Measurements from ENCODE around the gene OR5C1.
"Not testable (repeated sequence)": the region's sequence is repeated elsewhere in the genome, so short reads cannot be mapped to it uniquely, and the experiment has no call there.

The OR5C1 gene

DNA sequence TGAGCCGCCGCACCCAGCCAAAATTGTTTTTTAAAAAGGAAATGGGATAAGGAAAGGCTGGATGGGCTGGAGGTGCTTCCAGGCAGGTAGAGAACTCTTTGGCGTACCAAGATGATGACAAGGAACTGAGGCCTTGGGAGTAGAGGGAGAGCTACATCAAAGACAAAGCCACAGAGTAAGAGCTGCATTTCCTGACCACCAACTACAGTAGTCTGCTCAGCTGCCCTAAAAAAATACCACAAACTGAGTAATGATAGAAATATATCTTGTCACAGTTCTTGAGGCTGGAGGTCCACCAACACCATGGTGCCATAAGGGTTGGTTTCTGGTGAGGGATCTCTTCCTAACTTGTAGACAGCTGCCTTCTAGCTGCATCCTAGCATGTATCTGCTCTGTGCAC, 19.4 kb downstream of the OR5C1 start:
- H3K4me2 ChIP-seq (ENCODE audit: insufficient read depth, low read length) = no peak overlapping the region
- TF ChIP-seq, protein P1, sequence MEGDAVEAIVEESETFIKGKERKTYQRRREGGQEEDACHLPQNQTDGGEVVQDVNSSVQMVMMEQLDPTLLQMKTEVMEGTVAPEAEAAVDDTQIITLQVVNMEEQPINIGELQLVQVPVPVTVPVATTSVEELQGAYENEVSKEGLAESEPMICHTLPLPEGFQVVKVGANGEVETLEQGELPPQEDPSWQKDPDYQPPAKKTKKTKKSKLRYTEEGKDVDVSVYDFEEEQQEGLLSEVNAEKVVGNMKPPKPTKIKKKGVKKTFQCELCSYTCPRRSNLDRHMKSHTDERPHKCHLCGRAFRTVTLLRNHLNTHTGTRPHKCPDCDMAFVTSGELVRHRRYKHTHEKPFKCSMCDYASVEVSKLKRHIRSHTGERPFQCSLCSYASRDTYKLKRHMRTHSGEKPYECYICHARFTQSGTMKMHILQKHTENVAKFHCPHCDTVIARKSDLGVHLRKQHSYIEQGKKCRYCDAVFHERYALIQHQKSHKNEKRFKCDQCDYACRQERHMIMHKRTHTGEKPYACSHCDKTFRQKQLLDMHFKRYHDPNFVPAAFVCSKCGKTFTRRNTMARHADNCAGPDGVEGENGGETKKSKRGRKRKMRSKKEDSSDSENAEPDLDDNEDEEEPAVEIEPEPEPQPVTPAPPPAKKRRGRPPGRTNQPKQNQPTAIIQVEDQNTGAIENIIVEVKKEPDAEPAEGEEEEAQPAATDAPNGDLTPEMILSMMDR (IDR thresholded peaks at IDR 0.05; ENCODE audit: borderline replicate concordance, extremely low read depth, low read length, poor library complexity, severe bottlenecking) = no peak
- TF ChIP-seq EZH2 (IDR thresholded peaks at IDR 0.05; ENCODE audit: borderline replicate concordance, low read depth, low read length, severe bottlenecking) = no peak
- no peaks in the 10 kb centered on the region for H4K20me1 ChIP-seq (ENCODE audit: insufficient read depth, low read length)

DNA sequence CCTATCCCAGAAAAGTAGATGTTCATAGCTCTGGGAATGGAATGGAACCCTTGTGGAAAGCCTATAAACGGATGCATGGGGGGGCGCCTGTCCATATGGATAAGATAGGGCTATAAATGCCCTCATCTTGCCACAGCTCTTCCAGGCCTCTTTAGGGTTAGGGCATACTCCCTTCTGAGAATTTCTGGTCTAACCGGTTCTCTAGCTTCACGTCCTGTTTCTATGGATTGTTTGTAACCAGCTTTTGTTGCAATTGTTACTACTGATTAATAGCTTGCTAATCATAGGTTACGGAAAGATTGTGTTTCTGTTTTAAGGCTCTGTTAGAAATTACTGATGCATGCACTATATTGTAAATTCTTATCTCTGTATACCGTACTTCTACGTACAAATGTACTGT, 20.5 kb downstream of the OR5C1 start:
- ATAC-seq (ENCODE audit: insufficient read depth, low read depth); DNase-seq: not testable (repeated sequence)

More for the DNA sequence above, 19.4 kb downstream of the OR5C1 start:
- Histone ChIP-seq H3K9me3 (ENCODE audit: insufficient read depth, low read length, severe bottlenecking) (no peaks in the 10 kb centered on the region), H3K79me2 (ENCODE audit: insufficient read depth, low read length) (no peaks in the 10 kb centered on the region), H3K36me3 (ENCODE audit: insufficient read depth, low read length) (no peaks in the 10 kb centered on the region), H3K4me1 (ENCODE audit: insufficient read depth, low read length) (no peaks in the 10 kb centered on the region), H3K27me3 (ENCODE audit: insufficient read depth, low read length, poor library complexity) (no peaks in the 10 kb centered on the region), H3K9ac (ENCODE audit: low read depth, low read length) (no peak overlapping the region), H2AFZ (ENCODE audit: low read depth, low read length) (no peak overlapping the region), H3K4me3 (ENCODE audit: low read depth in 1 of 2, low read length in 2 of 2) (no peak overlapping the region), H3K27ac (ENCODE audit: low read length) (no peak overlapping the region)
- ATAC-seq (ENCODE audit: insufficient read depth, low read depth) = peak; percentile 73
- DNase-seq = peak; percentile 7

DNA sequence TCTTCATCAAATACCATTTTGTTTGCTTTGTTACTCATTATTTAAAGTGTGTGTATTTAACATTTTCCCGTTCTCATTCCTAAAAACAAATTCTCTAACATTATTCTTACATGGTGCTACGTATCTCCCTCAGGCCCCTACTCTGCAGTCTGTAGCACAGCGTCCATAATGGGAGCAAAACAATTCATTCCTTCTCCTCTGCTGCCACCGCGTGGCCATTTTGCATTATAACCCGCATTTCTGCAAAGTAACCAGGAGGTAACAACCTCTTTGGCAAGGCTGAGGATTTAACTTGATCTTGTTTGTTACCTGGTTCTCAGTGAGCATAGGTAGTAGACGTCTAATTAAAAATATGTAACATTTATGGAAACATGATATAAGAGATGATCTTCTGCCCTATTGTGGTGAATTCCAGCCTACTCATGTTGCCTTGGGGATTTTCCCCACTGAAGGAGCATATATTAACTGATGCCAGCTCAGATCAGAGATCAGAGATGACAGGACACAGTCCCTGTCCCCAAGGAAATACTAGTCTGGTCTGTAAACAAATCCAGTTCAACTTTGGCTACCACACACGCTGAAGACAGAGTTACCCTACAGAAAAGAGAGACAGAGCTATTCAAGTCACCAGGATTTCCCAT, 21.7 kb downstream of the OR5C1 start:
- H3K27me3 ChIP-seq (ENCODE audit: insufficient read depth, low read length, poor library complexity) = no peaks in the 10 kb centered on the region
- no peaks in the 10 kb centered on the region for H3K9me3 ChIP-seq (ENCODE audit: insufficient read depth, low read length, severe bottlenecking)
- DNase-seq = peak; percentile 67
- no peaks in the 10 kb centered on the region for H3K4me1 ChIP-seq (ENCODE audit: insufficient read depth, low read length)
- no peak overlapping the region for H3K9ac ChIP-seq (ENCODE audit: low read depth, low read length)
- no peaks in the 10 kb centered on the region for H3K79me2 ChIP-seq (ENCODE audit: insufficient read depth, low read length)
- TF ChIP-seq, protein P1 (IDR thresholded peaks at IDR 0.05; ENCODE audit: borderline replicate concordance, extremely low read depth, low read length, poor library complexity, severe bottlenecking) = peak; percentile 87
- no peak for TF ChIP-seq EZH2 (IDR thresholded peaks at IDR 0.05; ENCODE audit: borderline replicate concordance, low read depth, low read length, severe bottlenecking)
- H4K20me1 ChIP-seq (ENCODE audit: insufficient read depth, low read length) = no peaks in the 10 kb centered on the region
- ATAC-seq (ENCODE audit: insufficient read depth, low read depth) = peak; percentile 91
- H3K36me3 ChIP-seq (ENCODE audit: insufficient read depth, low read length) = no peaks in the 10 kb centered on the region
- H3K4me2 ChIP-seq (ENCODE audit: insufficient read depth, low read length) = no peak overlapping the region
- no peak overlapping the region for H2AFZ ChIP-seq (ENCODE audit: low read depth, low read length)
- H3K4me3 ChIP-seq (ENCODE audit: low read depth in 1 of 2, low read length in 2 of 2) = no peak overlapping the region
- H3K27ac ChIP-seq (ENCODE audit: low read length) = no peak overlapping the region

More for the DNA sequence above, 20.5 kb downstream of the OR5C1 start:
- not testable (repeated sequence) for H4K20me1 ChIP-seq (ENCODE audit: insufficient read depth, low read length); H3K27ac ChIP-seq (ENCODE audit: low read length); H3K9me3 ChIP-seq (ENCODE audit: insufficient read depth, low read length, severe bottlenecking); H3K79me2 ChIP-seq (ENCODE audit: insufficient read depth, low read length); H3K27me3 ChIP-seq (ENCODE audit: insufficient read depth, low read length, poor library complexity); H3K4me1 ChIP-seq (ENCODE audit: insufficient read depth, low read length); H2AFZ ChIP-seq (ENCODE audit: low read depth, low read length); H3K9ac ChIP-seq (ENCODE audit: low read depth, low read length); H3K4me2 ChIP-seq (ENCODE audit: insufficient read depth, low read length); H3K4me3 ChIP-seq (ENCODE audit: low read depth in 1 of 2, low read length in 2 of 2); H3K36me3 ChIP-seq (ENCODE audit: insufficient read depth, low read length)

DNA sequence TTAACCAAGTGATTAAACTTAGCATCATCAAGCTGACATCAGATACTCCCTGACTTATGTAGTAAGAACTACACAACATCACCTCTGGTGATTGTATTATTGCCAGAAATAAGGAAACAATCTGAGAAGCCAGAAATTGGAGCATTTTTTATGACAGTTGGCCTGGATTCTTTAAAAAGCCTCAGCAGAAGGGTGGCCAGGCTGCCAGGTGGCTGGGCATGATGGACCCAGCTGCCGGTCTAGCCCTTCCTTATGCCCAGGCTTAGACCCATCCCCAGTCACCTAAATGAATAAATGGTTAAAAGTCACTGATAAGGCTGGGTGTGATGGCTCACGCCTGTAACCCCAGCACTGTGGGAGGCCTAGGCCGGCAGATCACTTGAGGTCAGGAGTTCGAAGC, 24.0 kb downstream of the OR5C1 start:
- H3K4me1 ChIP-seq (ENCODE audit: insufficient read depth, low read length) = no peaks in the 10 kb centered on the region
- no peak for DNase-seq
- H3K4me2 ChIP-seq (ENCODE audit: insufficient read depth, low read length) = no peak overlapping the region
- no peak overlapping the region for H3K9ac ChIP-seq (ENCODE audit: low read depth, low read length)
- no peak for TF ChIP-seq EZH2 (IDR thresholded peaks at IDR 0.05; ENCODE audit: borderline replicate concordance, low read depth, low read length, severe bottlenecking)
- TF ChIP-seq, protein P1 (IDR thresholded peaks at IDR 0.05; ENCODE audit: borderline replicate concordance, extremely low read depth, low read length, poor library complexity, severe bottlenecking) = no peak
- no peak overlapping the region for H3K27ac ChIP-seq (ENCODE audit: low read length)
- no peak for ATAC-seq (ENCODE audit: insufficient read depth, low read depth)
- no peak overlapping the region for H2AFZ ChIP-seq (ENCODE audit: low read depth, low read length)
- peaks cover 13% of the 10 kb centered on the region; the same call in 1 of the 2 replicates for H3K36me3 ChIP-seq (ENCODE audit: insufficient read depth, low read length)
- no peaks in the 10 kb centered on the region for H4K20me1 ChIP-seq (ENCODE audit: insufficient read depth, low read length)
- no peak overlapping the region for H3K4me3 ChIP-seq (ENCODE audit: low read depth in 1 of 2, low read length in 2 of 2)
- H3K9me3 ChIP-seq (ENCODE audit: insufficient read depth, low read length, severe bottlenecking) = no peaks in the 10 kb centered on the region
- H3K27me3 ChIP-seq (ENCODE audit: insufficient read depth, low read length, poor library complexity) = no peaks in the 10 kb centered on the region
- no peaks in the 10 kb centered on the region for H3K79me2 ChIP-seq (ENCODE audit: insufficient read depth, low read length)
